HepG2 (cell line): ENCODE data around the gene CPLANE2. TPM values are rescaled to one million over a fixed set of nuclear protein-coding genes. Genes with fewer than 3 reads are reported as not detected.

Experiments used
- CBFB ChIP-seq: sonication (generic); formaldehyde crosslinking; IDR thresholded peaks from 2 replicates; pipeline ENCODE4 v1.4.0; 2020; ENCODE audit warnings: missing genetic modification reagents
- ZNF557 ChIP-seq: sonication (generic); formaldehyde crosslinking; IDR thresholded peaks from 2 replicates; pipeline ENCODE4 v1.4.0; 2020; ENCODE audit warnings: missing genetic modification reagents
- polyA plus RNA-seq, 8 experiments: library from polyadenylated mRNA; depleted of rRNA in 3 of 8; stranded (reverse) in 7 of 8; unstranded in 1 of 8; fragments of >200 nt; fragmentation: Illumina TruSeq in 4 of 8; extraction: Trizol in 4 of 8; gene quantifications; 2 replicates each; pipeline versions ENCODE4 v1.2.1 to v1.2.3, GENCODE V29; 2011 to 2016; ENCODE audit warnings: low read depth in 4 of 8, missing spikeins in 1 of 8, mixed read lengths in 1 of 8; ENCODE audit not compliant: insufficient read depth in 1 of 8
- total RNA-seq, 5 experiments: library from RNA; depleted of rRNA; stranded (reverse); fragments of >200 nt; fragmentation: Illumina TruSeq; extraction: Trizol; gene quantifications; 2 replicates each; pipeline ENCODE4 v1.2.3, GENCODE V29; 2016; ENCODE audit warnings: low read depth in 1 of 5
- TF ChIP-seq, protein P1 (sequence below): sonication (generic); formaldehyde crosslinking; IDR thresholded peaks from 2 replicates; pipeline ENCODE4 v1.4.0; 2020; ENCODE audit warnings: mild to moderate bottlenecking, missing genetic modification reagents
- TF ChIP-seq, protein P2 (sequence below): sonication (generic); formaldehyde crosslinking; IDR thresholded peaks from 2 replicates; pipeline ENCODE4 v1.4.0; 2020; ENCODE audit warnings: mild to moderate bottlenecking, missing genetic modification reagents, borderline replicate concordance

CPLANE2 gene
- total and polyA plus RNA-seq, 2 of the 13 experiments (the other 11 are each of a cell fraction or from before 2014, with no cell fraction given) = 0.29 to 1.6 TPM

DNA sequence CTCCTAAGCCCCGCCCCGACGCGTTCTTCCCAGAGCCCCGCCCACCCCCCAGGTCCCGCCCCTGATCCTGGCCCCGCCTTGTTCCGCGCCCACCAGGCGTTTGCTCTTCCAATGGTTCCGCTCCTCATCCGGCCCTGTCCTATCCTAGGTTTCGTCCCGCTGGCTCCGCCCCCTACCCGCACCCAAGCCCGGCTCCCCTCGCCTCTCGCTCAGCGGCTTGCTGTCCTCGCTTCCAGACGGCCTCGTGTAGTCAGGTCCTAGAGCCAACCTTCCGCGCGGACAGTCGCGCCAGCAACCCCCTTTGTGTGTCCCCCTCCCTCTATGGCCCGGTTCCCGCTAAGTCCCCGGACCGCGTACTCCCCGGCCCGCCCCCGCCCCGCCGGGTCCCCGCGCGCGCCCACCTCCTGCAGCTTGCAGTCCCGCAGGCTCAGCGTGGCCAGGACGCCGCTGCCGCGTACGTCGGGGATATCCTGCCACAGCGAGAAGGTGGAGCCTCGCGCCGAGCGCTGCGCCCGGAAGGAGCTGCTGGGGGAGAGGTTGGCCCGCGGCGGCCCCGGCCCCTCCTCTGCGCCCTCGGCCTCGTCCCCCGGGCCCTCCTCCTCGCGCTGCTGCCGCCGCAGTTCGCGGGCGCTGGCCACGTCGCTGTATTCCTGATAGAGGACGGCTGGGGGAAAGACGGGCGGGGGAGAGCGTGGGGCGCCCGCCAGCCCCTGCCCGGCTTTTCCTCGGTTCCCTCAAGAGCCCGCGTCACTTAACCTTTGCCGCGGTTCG is 30.3 kb downstream of the CPLANE2 start (continued):
- TF ChIP-seq, protein P1, sequence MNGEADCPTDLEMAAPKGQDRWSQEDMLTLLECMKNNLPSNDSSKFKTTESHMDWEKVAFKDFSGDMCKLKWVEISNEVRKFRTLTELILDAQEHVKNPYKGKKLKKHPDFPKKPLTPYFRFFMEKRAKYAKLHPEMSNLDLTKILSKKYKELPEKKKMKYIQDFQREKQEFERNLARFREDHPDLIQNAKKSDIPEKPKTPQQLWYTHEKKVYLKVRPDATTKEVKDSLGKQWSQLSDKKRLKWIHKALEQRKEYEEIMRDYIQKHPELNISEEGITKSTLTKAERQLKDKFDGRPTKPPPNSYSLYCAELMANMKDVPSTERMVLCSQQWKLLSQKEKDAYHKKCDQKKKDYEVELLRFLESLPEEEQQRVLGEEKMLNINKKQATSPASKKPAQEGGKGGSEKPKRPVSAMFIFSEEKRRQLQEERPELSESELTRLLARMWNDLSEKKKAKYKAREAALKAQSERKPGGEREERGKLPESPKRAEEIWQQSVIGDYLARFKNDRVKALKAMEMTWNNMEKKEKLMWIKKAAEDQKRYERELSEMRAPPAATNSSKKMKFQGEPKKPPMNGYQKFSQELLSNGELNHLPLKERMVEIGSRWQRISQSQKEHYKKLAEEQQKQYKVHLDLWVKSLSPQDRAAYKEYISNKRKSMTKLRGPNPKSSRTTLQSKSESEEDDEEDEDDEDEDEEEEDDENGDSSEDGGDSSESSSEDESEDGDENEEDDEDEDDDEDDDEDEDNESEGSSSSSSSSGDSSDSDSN (CRISPR knock-in tag) = peak; percentile 66; the same call in 1 of the 2 replicates
- TF ChIP-seq CBFB (CRISPR knock-in tag) (peak; percentile 70; the same call in 1 of the 2 replicates), ZNF557 (CRISPR knock-in tag) (no peak)
- TF ChIP-seq, protein P2, sequence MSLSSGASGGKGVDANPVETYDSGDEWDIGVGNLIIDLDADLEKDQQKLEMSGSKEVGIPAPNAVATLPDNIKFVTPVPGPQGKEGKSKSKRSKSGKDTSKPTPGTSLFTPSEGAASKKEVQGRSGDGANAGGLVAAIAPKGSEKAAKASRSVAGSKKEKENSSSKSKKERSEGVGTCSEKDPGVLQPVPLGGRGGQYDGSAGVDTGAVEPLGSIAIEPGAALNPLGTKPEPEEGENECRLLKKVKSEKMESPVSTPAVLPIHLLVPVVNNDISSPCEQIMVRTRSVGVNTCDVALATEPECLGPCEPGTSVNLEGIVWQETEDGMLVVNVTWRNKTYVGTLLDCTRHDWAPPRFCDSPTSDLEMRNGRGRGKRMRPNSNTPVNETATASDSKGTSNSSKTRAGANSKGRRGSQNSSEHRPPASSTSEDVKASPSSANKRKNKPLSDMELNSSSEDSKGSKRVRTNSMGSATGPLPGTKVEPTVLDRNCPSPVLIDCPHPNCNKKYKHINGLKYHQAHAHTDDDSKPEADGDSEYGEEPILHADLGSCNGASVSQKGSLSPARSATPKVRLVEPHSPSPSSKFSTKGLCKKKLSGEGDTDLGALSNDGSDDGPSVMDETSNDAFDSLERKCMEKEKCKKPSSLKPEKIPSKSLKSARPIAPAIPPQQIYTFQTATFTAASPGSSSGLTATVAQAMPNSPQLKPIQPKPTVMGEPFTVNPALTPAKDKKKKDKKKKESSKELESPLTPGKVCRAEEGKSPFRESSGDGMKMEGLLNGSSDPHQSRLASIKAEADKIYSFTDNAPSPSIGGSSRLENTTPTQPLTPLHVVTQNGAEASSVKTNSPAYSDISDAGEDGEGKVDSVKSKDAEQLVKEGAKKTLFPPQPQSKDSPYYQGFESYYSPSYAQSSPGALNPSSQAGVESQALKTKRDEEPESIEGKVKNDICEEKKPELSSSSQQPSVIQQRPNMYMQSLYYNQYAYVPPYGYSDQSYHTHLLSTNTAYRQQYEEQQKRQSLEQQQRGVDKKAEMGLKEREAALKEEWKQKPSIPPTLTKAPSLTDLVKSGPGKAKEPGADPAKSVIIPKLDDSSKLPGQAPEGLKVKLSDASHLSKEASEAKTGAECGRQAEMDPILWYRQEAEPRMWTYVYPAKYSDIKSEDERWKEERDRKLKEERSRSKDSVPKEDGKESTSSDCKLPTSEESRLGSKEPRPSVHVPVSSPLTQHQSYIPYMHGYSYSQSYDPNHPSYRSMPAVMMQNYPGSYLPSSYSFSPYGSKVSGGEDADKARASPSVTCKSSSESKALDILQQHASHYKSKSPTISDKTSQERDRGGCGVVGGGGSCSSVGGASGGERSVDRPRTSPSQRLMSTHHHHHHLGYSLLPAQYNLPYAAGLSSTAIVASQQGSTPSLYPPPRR (CRISPR knock-in tag) = no peak
- TF ChIP-seq, all 625 proteins: peak for 120
